GM18858 (cell line): ENCODE measurements around the gene TBL1X.
A peak's percentile ranks its signal among the peaks of the same experiment; 100 is the strongest.

Experiments
- ATAC-seq: cut with Tn5 transposase; IDR thresholded peaks from one replicate; pipeline ENCODE4 v1.9.1; 2021; ENCODE audit not compliant: unreplicated experiment

The TBL1X gene

GRCh38 chrX:9494771-9495170, 29.9 kb downstream of the TBL1X start:
- no peak for ATAC-seq

GRCh38 chrX:9495496-9495895, 30.6 kb downstream of the TBL1X start:
- no peak for ATAC-seq

- ATAC-seq: no peak
These were observed 33.4 kb downstream of the TBL1X start for GRCh38 chrX:9498236-9498635.

GRCh38 chrX:9500584-9500983, 35.7 kb downstream of the TBL1X start:
- no peak for ATAC-seq

DNA sequence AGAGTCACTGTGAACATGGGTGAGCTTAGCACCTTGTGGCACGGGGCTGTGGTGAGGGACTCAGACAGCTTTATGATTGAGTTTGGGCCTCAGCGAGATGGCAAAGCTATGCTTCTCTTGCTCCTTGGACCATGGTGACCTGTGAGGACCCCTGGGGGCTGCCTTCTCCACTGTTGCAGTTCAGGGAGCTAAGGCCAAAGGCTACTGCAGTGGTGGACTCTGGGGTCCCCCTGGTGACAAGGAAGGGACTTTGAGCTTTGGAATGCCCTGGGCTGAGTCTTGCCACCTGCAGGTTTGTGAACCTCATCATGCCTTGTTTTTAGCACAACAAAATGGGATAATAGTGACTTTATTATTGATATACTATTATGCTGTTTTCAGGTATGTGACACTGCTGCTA, 36.5 kb downstream of the TBL1X start:
- ATAC-seq: no peak

DNA sequence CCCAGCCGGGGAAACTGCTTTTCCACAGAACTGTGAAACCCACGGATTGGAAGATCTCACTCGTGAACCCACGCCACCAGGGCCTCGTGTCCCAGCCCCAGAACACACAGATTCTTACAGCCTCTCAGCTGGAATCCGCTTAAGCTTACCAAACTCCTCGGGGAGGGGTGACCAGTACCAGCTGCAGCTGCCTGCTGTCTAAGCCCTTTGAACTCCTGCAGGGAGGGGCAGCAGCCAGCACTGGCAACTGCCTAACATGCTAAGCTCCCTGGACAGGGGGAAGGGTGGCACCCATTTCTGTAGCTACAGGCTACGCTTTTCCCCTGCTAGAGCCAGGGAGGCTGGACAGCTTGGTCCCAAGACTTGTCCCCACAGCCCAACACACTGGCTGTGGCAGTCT, 38.4 kb downstream of the TBL1X start:
- ATAC-seq: no peak

DNA sequence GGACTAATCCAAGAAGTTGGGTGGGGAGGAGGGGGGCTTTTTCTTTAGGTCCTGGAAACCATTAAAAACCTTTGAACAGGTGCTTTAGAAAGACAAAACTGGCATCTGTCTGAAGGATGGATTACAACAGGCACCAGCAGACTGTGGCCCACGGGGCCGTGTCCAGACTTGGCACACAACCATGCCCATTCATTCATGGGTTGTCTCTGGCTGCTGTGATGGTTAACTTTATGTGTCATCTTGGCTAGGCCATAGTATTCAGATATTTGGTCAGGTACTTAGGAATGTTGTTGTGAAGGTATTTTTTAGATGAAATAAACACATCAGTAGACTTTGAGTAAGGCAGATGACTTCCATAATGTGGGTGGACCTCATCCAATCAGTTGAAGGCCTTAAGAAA, 45.5 kb downstream of the TBL1X start:
- no peak for ATAC-seq

DNA sequence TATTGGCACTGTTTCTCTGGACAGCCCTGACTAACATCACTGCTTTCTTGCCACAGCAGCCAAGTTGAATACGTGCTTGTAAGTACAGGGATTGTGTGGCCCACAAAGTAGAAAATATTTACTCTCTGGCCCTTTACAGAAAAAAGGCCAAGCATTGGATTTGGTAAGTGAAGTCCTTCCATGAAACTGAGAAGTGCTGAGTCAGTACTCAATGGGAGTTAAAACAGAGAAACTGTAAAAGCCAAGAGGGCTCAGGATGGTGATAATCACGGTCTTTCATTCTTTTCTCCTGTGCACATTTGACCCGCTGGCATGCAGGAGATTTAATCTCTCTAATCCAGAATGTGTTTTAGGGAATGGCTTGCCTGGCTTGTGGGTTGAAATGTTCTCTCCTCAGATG, 46.1 kb downstream of the TBL1X start:
- no peak for ATAC-seq

DNA sequence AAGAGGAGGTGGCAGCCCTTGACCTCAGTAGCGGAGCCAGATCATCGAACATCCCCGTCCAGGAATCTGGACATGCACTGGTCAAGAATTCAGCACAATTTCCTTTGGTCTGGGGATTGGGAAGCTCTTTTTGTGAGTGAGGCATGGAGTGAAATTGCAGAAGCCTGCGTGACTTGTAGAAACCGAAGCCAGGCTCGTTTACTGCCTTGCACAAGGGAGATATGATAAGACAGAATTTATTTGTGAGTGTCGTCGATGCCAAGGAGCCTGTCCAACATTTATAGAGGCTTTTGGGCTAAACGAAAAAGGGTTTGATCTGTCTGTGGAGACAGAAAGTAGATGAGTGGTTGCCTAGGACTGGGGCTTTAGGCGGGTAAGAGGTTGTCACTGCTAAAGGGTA, 50.6 kb downstream of the TBL1X start:
- ATAC-seq: no peak

GRCh38 chrX:9515973-9516538, 51.2 kb downstream of the TBL1X start:
- no peak for ATAC-seq

- no peak for ATAC-seq
These were observed 51.8 kb downstream of the TBL1X start for GRCh38 chrX:9516635-9517034.

- no peak for ATAC-seq
These were observed 53.2 kb downstream of the TBL1X start for GRCh38 chrX:9518051-9518450.

DNA sequence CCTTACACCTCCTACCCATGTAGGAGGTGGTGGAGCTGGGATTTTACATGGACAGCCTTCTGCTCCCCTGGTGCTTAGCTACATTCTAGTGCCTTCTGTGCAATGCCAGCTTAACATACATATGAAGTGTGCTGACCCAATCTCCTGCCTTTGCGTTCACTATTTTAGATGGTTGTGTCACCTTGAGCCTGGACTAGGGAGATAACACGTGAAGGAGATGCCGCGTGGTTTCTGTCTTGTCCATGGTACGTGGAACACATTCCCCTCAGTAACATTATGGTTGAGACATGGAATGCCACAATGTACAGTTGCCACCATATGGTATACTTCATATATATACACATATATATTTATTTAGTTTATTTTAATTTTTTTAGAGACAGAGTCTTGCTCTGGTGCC, 54.0 kb downstream of the TBL1X start:
- ATAC-seq: no peak

- no peak for ATAC-seq
These were observed 54.8 kb downstream of the TBL1X start for GRCh38 chrX:9519546-9520216.

GRCh38 chrX:9520217-9520590, 55.3 kb downstream of the TBL1X start:
- ATAC-seq: no peak

DNA sequence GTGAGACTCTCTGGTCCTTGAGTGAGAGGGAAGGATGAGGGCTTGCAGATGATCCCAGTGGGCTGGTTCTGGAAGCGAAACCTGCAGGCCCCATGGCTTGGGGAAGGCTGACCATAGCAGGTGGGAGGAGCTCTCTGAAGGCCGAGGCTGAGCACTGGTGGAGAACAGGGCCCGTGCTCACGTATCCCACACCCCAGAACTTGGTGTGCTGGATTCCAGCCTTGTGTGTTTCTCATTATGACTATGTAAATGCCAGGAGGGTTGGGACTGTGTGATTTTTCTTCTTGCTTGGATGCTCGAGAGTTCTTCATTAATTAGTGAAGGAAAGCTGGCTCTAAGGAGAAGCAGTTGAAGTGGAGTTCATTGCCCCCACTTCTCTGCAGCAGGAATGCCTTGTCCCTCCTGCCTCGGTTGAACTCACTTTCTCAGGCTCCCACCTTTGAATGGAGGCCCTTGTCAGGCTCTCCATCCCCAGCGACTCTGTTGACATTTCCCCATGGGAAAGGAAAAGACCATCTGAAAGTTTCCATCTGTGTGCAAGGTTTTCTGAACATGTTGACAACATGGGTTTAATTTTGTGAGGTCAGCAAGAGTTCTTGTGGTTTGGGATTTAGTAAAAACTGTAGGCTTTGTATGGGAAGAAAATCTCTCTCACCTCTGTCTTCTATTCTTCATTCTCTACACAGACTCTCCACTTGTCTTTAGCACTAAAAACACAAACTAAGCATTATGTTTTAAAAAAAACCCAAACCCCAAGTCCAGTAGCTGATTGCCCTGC, 57.7 kb downstream of the TBL1X start:
- no peak for ATAC-seq

DNA sequence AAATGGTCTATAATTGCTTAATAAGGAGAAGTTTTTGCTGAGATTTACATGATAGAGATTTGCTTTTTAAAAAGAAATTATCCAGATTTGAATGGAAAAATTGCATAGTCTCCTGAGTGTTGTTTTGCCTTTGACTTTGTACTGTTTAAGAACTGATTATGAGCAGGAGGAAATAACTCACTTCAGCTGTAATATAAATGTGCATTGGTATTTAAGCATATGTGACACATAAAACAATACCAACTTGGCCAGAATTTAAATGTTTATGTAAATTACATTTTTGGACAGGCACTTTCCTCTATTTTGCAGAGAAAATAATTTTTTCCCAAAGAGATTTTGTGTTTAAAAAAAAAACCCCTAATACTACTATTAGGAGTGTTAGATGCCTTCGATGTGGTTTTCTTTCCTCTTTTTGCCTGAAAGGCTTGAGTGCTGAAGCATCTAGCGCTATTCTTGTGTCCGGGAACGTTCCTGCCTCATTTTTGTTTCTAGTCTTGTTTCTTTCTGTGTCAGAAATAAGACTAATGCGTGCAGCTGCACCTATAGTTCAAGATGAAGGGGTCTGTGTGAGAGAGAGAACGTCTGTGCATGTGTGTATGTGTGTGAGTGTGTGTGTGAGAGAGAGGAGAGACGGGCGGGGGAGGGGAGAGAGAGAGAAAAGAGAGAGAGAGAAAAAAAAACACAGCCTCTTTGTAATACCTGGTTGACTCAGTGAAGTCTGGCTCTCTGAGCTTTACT, 60.8 kb downstream of the TBL1X start:
- ATAC-seq: peak; percentile 62

DNA sequence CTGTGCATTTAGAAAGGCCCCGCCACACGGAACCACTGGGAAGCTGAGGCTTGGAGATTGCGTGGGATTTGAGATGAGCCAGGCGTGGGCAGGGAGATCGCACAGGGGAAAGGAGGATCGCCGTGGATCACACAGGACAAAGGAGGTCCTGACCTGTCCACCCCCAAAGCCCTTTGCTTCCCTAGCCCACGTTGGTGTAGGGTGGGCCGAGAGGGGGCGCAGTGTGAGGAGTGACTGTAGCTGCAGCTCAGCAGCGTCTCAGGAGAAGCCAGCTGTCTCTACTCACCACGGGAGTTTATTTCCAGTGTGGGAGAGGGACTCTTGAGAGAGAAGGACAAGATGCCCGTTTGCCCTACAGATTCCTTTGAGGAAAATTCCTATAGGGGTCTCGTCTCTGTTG, 62.1 kb downstream of the TBL1X start:
- no peak for ATAC-seq

DNA sequence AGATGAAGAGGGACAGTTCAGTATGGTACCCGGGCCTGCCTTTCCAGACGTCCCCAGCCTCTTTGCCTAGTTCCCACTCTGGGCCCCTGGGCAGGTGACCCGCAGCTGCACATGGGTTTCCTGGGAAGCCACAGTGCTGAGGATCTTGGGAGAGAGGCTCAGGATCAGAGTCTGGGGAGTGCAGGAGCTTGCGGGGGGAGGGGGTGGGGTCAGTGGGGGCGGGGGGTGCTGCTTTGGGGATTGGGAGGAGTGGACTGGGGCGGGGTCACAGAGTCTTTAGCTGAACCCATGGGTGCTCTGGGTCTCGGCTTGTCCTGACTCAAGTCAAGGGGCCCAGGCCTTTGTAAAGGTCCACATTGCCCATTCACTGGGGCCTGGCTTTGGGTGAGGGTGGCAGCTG, 63.6 kb downstream of the TBL1X start:
- ATAC-seq: no peak

DNA sequence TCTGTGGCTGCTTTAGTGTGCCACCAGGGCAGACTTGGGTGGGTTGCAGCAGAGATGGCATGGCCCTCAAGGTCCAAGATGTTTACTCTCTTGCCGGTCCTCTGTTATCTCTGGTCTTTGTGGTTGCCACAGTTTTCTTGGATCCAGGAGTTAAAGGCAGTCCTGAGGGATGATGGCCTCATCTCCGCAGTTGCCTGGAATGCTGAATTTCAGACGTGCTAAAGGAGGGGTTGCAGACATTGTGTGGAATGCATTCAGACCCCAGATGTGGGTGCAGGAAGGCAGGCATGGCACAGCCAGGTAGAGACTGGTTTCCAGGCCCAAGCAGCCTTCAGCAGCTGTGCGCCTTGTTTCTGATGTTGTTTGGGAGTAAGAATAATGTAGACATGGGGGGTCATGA, 64.4 kb downstream of the TBL1X start:
- ATAC-seq: no peak

- peak; percentile 73 for ATAC-seq
These were observed 66.0 kb downstream of the TBL1X start for GRCh38 chrX:9530848-9531274.

GRCh38 chrX:9532349-9532748, 67.5 kb downstream of the TBL1X start:
- no peak for ATAC-seq
